Heart right ventricle (tissue), 16 donors: ENCODE data around the gene WASF2. TPM values are rescaled to one million over a fixed set of nuclear protein-coding genes. Genes with fewer than 3 reads are reported as not detected.

Source experiments
- ATAC-seq, 8 donors: fragments of 200-7000 bp; cut with Tn5 transposase; one replicate each; pipeline ENCODE4 v1.9.1; 2020; ENCODE audit warnings: mild to moderate bottlenecking in 8 of 8, moderate library complexity in 8 of 8, moderate number of reproducible peaks in 1 of 8
- DNase-seq, 2 donors: peaks; one replicate each; pipeline ENCODE4 v3.0.0-alpha.2; 2020
- H3K27ac ChIP-seq, 10 donors: fragments of 200-600 bp; sonication (generic) in 2 of 10; one replicate each; pipeline versions ENCODE4 v1.5.0 to v1.8.0; 2020 to 2022; ENCODE audit warnings: mild to moderate bottlenecking in 3 of 10
- H3K27me3 ChIP-seq, 7 donors: fragments of 200-600 bp; one replicate each; pipeline ENCODE4 v1.8.0; 2021 to 2022; ENCODE audit warnings: mild to moderate bottlenecking in 2 of 7
- H3K36me3 ChIP-seq, 9 donors: fragments of 200-600 bp; sonication (generic) in 1 of 9; one replicate each; pipeline versions ENCODE4 v1.5.0 to v1.8.0; 2020 to 2022; ENCODE audit warnings: mild to moderate bottlenecking in 2 of 9
- H3K4me1 ChIP-seq, 9 donors: fragments of 200-600 bp; sonication (generic) in 1 of 9; one replicate each; pipeline versions ENCODE4 v1.5.0 to v1.8.0; 2020 to 2022; ENCODE audit warnings: mild to moderate bottlenecking in 4 of 9
- H3K4me3 ChIP-seq, 10 donors: fragments of 200-600 bp; sonication (generic) in 2 of 10; one replicate each; pipeline versions ENCODE4 v1.5.0 to v1.8.0; 2020 to 2022; ENCODE audit warnings: mild to moderate bottlenecking in 7 of 10, moderate library complexity in 2 of 10
- H3K9me3 ChIP-seq, 11 donors: fragments of 200-600 bp in 10 of 11; sonication (generic) in 2 of 11; one replicate each; pipeline versions ENCODE4 v1.5.0 to v1.8.0; 2013 to 2022; ENCODE audit warnings: mild to moderate bottlenecking in 2 of 11, control low read depth in 1 of 11, moderate library complexity in 1 of 11
- WGBS, 2 donors: extraction: QIAGEN DNeasy Blood & Tissue Kit; methylation state at CpG; one replicate each; pipeline ENCODE4 v1.1.7; 2013; ENCODE audit warnings: inconsistent platforms in 1 of 2; 5-methylcytosine and 5-hydroxymethylcytosine counted together
- intact Hi-C, 10 donors: fragments of 100-400 bp; cut with DNase I; formaldehyde crosslinking; loops; one replicate each; pipeline versions ENCODE4 v1.11.1 to v1.14.2; 2022
- polyA plus RNA-seq, 2 donors: library from polyadenylated mRNA; stranded (reverse); fragments of 200-250 nt; gene quantifications; one replicate each; pipeline ENCODE4 v1.2.3, GENCODE V29; 2013
- total RNA-seq, 10 donors: library from RNA; stranded (reverse); fragmentation: NEBNext Ultra II Directional in 3 of 10; extraction: Animal tissue kit (Norgen Biotek cat#: 25700) in 3 of 10; gene quantifications; one replicate each; pipeline versions ENCODE4 v1.2.1 to v1.2.4, GENCODE V29; 2021 to 2023
- TF ChIP-seq, protein P1 (sequence below), 9 donors: fragments of 200-600 bp; sonication (generic) in 2 of 9; IDR thresholded peaks; one replicate each; pipeline versions ENCODE4 v1.5.0 to v1.8.0; 2021 to 2022; ENCODE audit warnings: antibody characterized with exemption in 9 of 9, mild to moderate bottlenecking in 5 of 9, moderate library complexity in 1 of 9
- donor health status: Arrhythmogenic right ventricular cardiomyopathy.
- donor health status: ischemic (EF 13 %, LVEDD 7.1; RV severe dilation, severe dysfunction).
- donor health status: healthy with polysubstance abuse.
- donor health status: DM: no; HTN: yes; CAD: no.
- donor health status: DM: no; HTN: no; CAD: no.
- donor health status: ischemic (EF 25% LVEDD 6.9; RV normal size, moderate dysfunction).
- donor health status: ischemic (EF 25% LVEDD 5.7; RV mildly dilated, moderate dysfunction).
- donor health status: healthy.
- donor health status: DM: yes; HTN: yes; CAD: no.
- donor health status: Ischemic cardiomyopathy.
- donor health status: ischemic (EF 35%, LVEDD 5.7; RV mildly dilated, moderate dysfunction).
- donor health status: nonischemic (EF 11% LVEDD 7.7; RV severe dilation, severe dysfunction).
- donor health status: DM: yes; HTN: yes; CAD: no.
- donor health status: PGD.
- donor health status: ischemic (EF 29% LVEDD 5.4; RV normal size, mild dysfunction).
- donor health status: nonischemic (EF 23%, LVEDD 6.1; RV moderate dilation, normal function).

WASF2 gene
- total and polyA plus RNA-seq, 12 donors = 19.6 to 75.4 (median 50.5) TPM

DNA sequence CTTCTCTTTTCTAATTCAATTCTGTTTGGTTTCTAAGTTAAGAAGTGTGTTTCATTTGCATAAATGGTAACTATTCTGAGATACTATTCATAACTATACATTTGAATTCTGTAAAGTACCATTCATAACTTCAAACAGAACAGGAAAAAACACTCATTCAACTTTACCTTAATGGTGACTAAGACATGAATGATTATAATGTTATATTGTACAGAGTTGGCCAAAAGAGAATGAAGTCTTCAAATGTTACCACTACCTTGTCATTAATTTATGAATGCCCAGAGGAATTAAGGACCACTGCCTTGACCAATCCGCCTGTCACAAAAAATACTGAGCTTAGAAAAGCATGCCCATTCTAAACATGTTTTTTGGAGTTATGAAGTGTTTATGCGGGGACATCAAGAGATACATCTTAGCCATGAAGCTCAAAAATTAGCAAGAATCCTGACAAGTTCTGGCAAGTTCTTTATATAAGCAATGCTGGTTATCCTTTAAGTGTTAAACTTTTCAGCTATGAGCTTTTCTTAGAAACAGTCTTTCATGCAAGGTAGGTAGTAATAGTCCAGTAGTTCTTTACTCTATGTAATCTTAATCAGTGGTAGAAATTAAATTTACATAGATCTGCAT is 7.9 kb downstream of the WASF2 start:
- H3K27me3 ChIP-seq = no peaks in the 10 kb centered on the region
- H3K4me1 ChIP-seq = peaks cover 10 to 87% (median 61%) of the 10 kb centered on the region in 9 donors

GRCh38 chr1:27478098-27478497 is 11.9 kb downstream of the WASF2 start:
- intact Hi-C loops = loop anchor here in 1 of 10 donors (5.0 kb wide), 1 partner anchor 41 kb away; no protein-coding TSS in a partner anchor
- no peak for ATAC-seq
- TF ChIP-seq, protein P1, sequence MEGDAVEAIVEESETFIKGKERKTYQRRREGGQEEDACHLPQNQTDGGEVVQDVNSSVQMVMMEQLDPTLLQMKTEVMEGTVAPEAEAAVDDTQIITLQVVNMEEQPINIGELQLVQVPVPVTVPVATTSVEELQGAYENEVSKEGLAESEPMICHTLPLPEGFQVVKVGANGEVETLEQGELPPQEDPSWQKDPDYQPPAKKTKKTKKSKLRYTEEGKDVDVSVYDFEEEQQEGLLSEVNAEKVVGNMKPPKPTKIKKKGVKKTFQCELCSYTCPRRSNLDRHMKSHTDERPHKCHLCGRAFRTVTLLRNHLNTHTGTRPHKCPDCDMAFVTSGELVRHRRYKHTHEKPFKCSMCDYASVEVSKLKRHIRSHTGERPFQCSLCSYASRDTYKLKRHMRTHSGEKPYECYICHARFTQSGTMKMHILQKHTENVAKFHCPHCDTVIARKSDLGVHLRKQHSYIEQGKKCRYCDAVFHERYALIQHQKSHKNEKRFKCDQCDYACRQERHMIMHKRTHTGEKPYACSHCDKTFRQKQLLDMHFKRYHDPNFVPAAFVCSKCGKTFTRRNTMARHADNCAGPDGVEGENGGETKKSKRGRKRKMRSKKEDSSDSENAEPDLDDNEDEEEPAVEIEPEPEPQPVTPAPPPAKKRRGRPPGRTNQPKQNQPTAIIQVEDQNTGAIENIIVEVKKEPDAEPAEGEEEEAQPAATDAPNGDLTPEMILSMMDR (IDR thresholded peaks at IDR 0.05) = no peak
- H3K9me3 ChIP-seq = no peaks in the 10 kb centered on the region
- H3K27me3 ChIP-seq = no peaks in the 10 kb centered on the region
- H3K27ac ChIP-seq = no peak overlapping the region
- peaks cover 0 to 7% (median 0%) of the 10 kb centered on the region in 9 donors for H3K36me3 ChIP-seq
- no peak overlapping the region for H3K4me3 ChIP-seq
- DNase-seq = no peak
- peaks cover 9 to 88% (median 71%) of the 10 kb centered on the region in 9 donors for H3K4me1 ChIP-seq
- WGBS, 2 donors = 97 to 98% methylated on average over 4 of the region's 4 CpGs

More for the DNA sequence above, 7.9 kb downstream of the WASF2 start:
- Histone ChIP-seq H3K4me3 (no peak overlapping the region), H3K27ac (peak overlapping the region in 1 of 10 donors; percentile 21), H3K9me3 (no peaks in the 10 kb centered on the region), H3K36me3 (peaks cover 0 to 25% (median 0%) of the 10 kb centered on the region in 9 donors)
- intact Hi-C loops = loop anchor here in 2 of 10 donors (5.0 kb wide), 2 partner anchors 35 to 50 kb away; no protein-coding TSS in a partner anchor
- WGBS, 2 donors = 84 to 87% methylated on average over 2 of the region's 2 CpGs
- ATAC-seq (no peak), DNase-seq (no peak)
- TF ChIP-seq, protein P1 (IDR thresholded peaks at IDR 0.05) = no peak

GRCh38 chr1:27476237-27476636 is 13.7 kb downstream of the WASF2 start:
- no peak for DNase-seq
- Histone ChIP-seq H3K4me3 (no peak overlapping the region), H3K27me3 (no peaks in the 10 kb centered on the region), H3K4me1 (peaks cover 7 to 88% (median 71%) of the 10 kb centered on the region in 9 donors), H3K36me3 (peaks cover 0 to 6% (median 0%) of the 10 kb centered on the region in 9 donors), H3K27ac (peak overlapping the region in 2 of 10 donors; percentile 10 to 28), H3K9me3 (no peaks in the 10 kb centered on the region)
- intact Hi-C loops = loop anchor here in 1 of 10 donors (5.0 kb wide), 1 partner anchor 39 kb away; no protein-coding TSS in a partner anchor
- WGBS, 2 donors = 57 to 73% methylated on average over 2 of the region's 2 CpGs
- TF ChIP-seq, protein P1 (IDR thresholded peaks at IDR 0.05) = no peak
- ATAC-seq = peak in 5 of 8 donors; percentile 8 to 38 (median 26)

DNA sequence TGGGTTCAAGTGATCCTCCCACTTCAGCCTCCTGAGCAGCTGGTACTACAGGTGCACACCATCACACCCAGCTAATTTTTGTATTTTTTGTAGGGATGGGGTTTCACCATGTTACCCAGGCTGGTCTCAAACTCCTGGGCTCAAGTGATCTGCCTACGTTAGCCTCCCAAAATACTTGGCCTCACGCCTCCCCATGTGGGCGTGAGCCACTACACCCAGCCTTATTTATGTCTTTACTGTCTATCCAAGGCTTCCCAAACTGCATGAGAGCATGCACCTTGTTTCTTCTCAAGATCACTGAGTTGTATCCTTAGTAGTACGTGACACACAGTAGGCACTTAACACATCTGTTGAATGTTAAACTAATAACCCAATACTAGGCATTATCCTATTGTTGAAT is 14.2 kb downstream of the WASF2 start:
- ATAC-seq (peak in 1 of 8 donors; percentile 19), DNase-seq (no peak)
- no peak overlapping the region for H3K4me3 ChIP-seq
- intact Hi-C loops = loop anchor here in 1 of 10 donors (5.0 kb wide), 1 partner anchor 38 kb away; no protein-coding TSS in a partner anchor
- 76 to 78% methylated on average over 4 of the region's 4 CpGs for WGBS, 2 donors
- H3K4me1 ChIP-seq = peaks cover 7 to 88% (median 70%) of the 10 kb centered on the region in 9 donors
- peaks cover 0 to 6% (median 0%) of the 10 kb centered on the region in 9 donors for H3K36me3 ChIP-seq
- TF ChIP-seq, protein P1 (IDR thresholded peaks at IDR 0.05) = no peak
- H3K27me3 ChIP-seq = no peaks in the 10 kb centered on the region
- H3K9me3 ChIP-seq = no peaks in the 10 kb centered on the region
- H3K27ac ChIP-seq = peak overlapping the region in 1 of 10 donors; percentile 10
